ENCODE measurements around the gene FSTL4. TPM values are rescaled to one million over a fixed set of nuclear protein-coding genes. Genes with fewer than 3 reads are reported as not detected.

FSTL4 gene
- total and polyA plus RNA-seq, 2 donors (not counting 1 experiment from before 2014, with no cell fraction given), result 0.31 to 6.7 TPM

GRCh38 chr5:133243196-133243595, 369.1 kb downstream of the FSTL4 start:
- ChIA-PET POLR2A (no interaction called here), CTCF (interaction anchor here (0.7 kb wide), 1 partner anchor 63 kb away, joined by 4 read pairs; no protein-coding TSS in a partner anchor)
- no peaks in the 10 kb centered on the region for H3K79me2 ChIP-seq (ENCODE audit: control insufficient read depth, insufficient read depth, low read length)
- ATAC-seq (ENCODE audit: low read depth), result no peak
- H3K36me3 ChIP-seq (replicated peaks in 1 of 2; ENCODE audit: control extremely low read depth in 1 of 2, control insufficient read depth in 1 of 2, extremely low read depth in 1 of 2, insufficient read depth in 2 of 2, low read length in 1 of 2), result no peaks in the 10 kb centered on the region
- Mint-ChIP-seq H3K27me3 (no peaks in the 10 kb centered on the region), H3K4me3 (no peak overlapping the region), H3K9me3 (ENCODE audit: insufficient read depth) (no peaks in the 10 kb centered on the region), H3K27ac (no peak overlapping the region), H3K4me1 (peaks cover 4% of the 10 kb centered on the region)
- no peak overlapping the region for H3K27ac ChIP-seq (ENCODE audit: low read length in 2 of 2)
- no peak for DNase-seq
- H3K9ac ChIP-seq (ENCODE audit: low read length), result no peak overlapping the region
- TF ChIP-seq EZH2 (IDR thresholded peaks at IDR 0.05; ENCODE audit: borderline replicate concordance, insufficient read depth, low read depth, low read length, poor library complexity, severe bottlenecking), result no peak
- no peak for TF ChIP-seq CTCF (IDR thresholded peaks at IDR 0.05)
- no peak overlapping the region for H3K4me2 ChIP-seq (replicated peaks; ENCODE audit: low read depth, low read length, poor library complexity, severe bottlenecking)
- H3K27me3 ChIP-seq (replicated peaks in 1 of 4; ENCODE audit: control extremely low read depth in 1 of 4, control insufficient read depth in 3 of 4, insufficient read depth in 4 of 4, low read length in 3 of 4), result no peaks in the 10 kb centered on the region
- intact Hi-C loops (cut with micrococcal nuclease), result no loop called here
- H3K9me3 ChIP-seq (ENCODE audit: control extremely low read depth in 1 of 3, control insufficient read depth in 2 of 3, insufficient read depth in 1 of 3, low read length in 2 of 3), result no peaks in the 10 kb centered on the region
- no peaks in the 10 kb centered on the region for H4K20me1 ChIP-seq (ENCODE audit: control insufficient read depth, insufficient read depth, low read length, poor library complexity, severe bottlenecking)
- 100% methylated on average over 1 of the region's 3 CpGs for WGBS (ENCODE audit: insufficient coverage)
- no peak overlapping the region for H2AFZ ChIP-seq (ENCODE audit: insufficient read depth, low read depth, low read length, poor library complexity, severe bottlenecking)
- H3K4me3 ChIP-seq (ENCODE audit: control extremely low read depth in 1 of 5, extremely low read depth in 1 of 5, insufficient read depth in 1 of 5, low read depth in 2 of 5, low read length in 4 of 5), result no peak overlapping the region
- no peaks in the 10 kb centered on the region for H3K4me1 ChIP-seq (ENCODE audit: control insufficient read depth in 2 of 2, insufficient read depth in 2 of 2, low read length in 2 of 2)

GRCh38 chr5:133242221-133242835, 370.0 kb downstream of the FSTL4 start:
- Histone ChIP-seq H4K20me1 (ENCODE audit: control insufficient read depth, insufficient read depth, low read length, poor library complexity, severe bottlenecking) (no peaks in the 10 kb centered on the region), H3K9ac (ENCODE audit: low read length) (no peak overlapping the region), H3K36me3 (replicated peaks in 1 of 2; ENCODE audit: control extremely low read depth in 1 of 2, control insufficient read depth in 1 of 2, extremely low read depth in 1 of 2, insufficient read depth in 2 of 2, low read length in 1 of 2) (no peaks in the 10 kb centered on the region), H3K27ac (ENCODE audit: low read length in 2 of 2) (no peak overlapping the region), H3K4me2 (replicated peaks; ENCODE audit: low read depth, low read length, poor library complexity, severe bottlenecking) (no peak overlapping the region), H3K27me3 (replicated peaks in 1 of 4; ENCODE audit: control extremely low read depth in 1 of 4, control insufficient read depth in 3 of 4, insufficient read depth in 4 of 4, low read length in 3 of 4) (no peaks in the 10 kb centered on the region), H3K4me1 (ENCODE audit: control insufficient read depth in 2 of 2, insufficient read depth in 2 of 2, low read length in 2 of 2) (no peaks in the 10 kb centered on the region), H3K4me3 (ENCODE audit: control extremely low read depth in 1 of 5, extremely low read depth in 1 of 5, insufficient read depth in 1 of 5, low read depth in 2 of 5, low read length in 4 of 5) (no peak overlapping the region), H2AFZ (ENCODE audit: insufficient read depth, low read depth, low read length, poor library complexity, severe bottlenecking) (no peak overlapping the region), H3K79me2 (ENCODE audit: control insufficient read depth, insufficient read depth, low read length) (no peaks in the 10 kb centered on the region), H3K9me3 (ENCODE audit: control extremely low read depth in 1 of 3, control insufficient read depth in 2 of 3, insufficient read depth in 1 of 3, low read length in 2 of 3) (no peaks in the 10 kb centered on the region)
- ChIA-PET POLR2A (no interaction called here), CTCF (no interaction called here)
- Mint-ChIP-seq H3K4me3 (no peak overlapping the region), H3K27me3 (no peaks in the 10 kb centered on the region), H3K4me1 (peaks cover 4% of the 10 kb centered on the region), H3K27ac (no peak overlapping the region), H3K9me3 (ENCODE audit: insufficient read depth) (no peaks in the 10 kb centered on the region)
- intact Hi-C loops (cut with micrococcal nuclease), result no loop called here
- TF ChIP-seq CTCF (IDR thresholded peaks at IDR 0.05) (no peak), EZH2 (IDR thresholded peaks at IDR 0.05; ENCODE audit: borderline replicate concordance, insufficient read depth, low read depth, low read length, poor library complexity, severe bottlenecking) (no peak)
- 83% methylated on average over 4 of the region's 4 CpGs for WGBS (ENCODE audit: insufficient coverage)
- ATAC-seq (ENCODE audit: low read depth), result peak; percentile 41
- DNase-seq, result no peak

All from B cell (primary cell).